ENCODE data around the gene DPP10.

- no peak for TF ChIP-seq CTCF (IDR thresholded peaks at IDR 0.05)
- TF ChIP-seq EP300 (IDR thresholded peaks at IDR 0.05) = no peak
- TF ChIP-seq POLR2A (IDR thresholded peaks at IDR 0.05) = no peak
Measured at GRCh38 chr2:115738111-115738510, 1295.7 kb downstream of the DPP10 start.
